Measurements from ENCODE around the gene BLOC1S1. TPM values are rescaled to one million over a fixed set of nuclear protein-coding genes. Genes with fewer than 3 reads are reported as not detected.

Gene BLOC1S1
- total RNA-seq, 1 experiment from 2014 or later: 85.5 TPM

- no peak for TF ChIP-seq ZBTB33 (IDR thresholded peaks at IDR 0.05; ENCODE audit: extremely low read depth, insufficient replicate concordance, low read length)
- TF ChIP-seq SP1 (IDR thresholded peaks at IDR 0.05; ENCODE audit: low read depth): no peak
Observed at GRCh38 chr12:55685671-55686070, 30.2 kb upstream of the BLOC1S1 start (continued).

- Histone ChIP-seq H3K4me3 (replicated peaks in 1 of 2; ENCODE audit: low read depth in 1 of 2, low read length in 2 of 2) (no peak overlapping the region), H3K9me2 (ENCODE audit: insufficient read depth) (no peaks in the 10 kb centered on the region), H2AFZ (ENCODE audit: low read depth, low read length, poor library complexity, severe bottlenecking) (no peak overlapping the region), H3K27me3 (ENCODE audit: insufficient read depth, low read length) (no peaks in the 10 kb centered on the region), H4K20me1 (ENCODE audit: insufficient read depth) (no peaks in the 10 kb centered on the region), H3K79me2 (ENCODE audit: insufficient read depth, low read length) (0 out of 2 replicates have a peak, but pooled peaks cover 5% of the 10 kb centered on the region), H3K4me1 (ENCODE audit: control insufficient read depth in 1 of 2, insufficient read depth in 2 of 2, low read length in 2 of 2) (peaks cover 4 to 15% of the 10 kb centered on the region in 2 experiments; a peak in 3 of 4 replicates), H3K36me3 (ENCODE audit: control insufficient read depth in 1 of 2, insufficient read depth in 2 of 2, low read length in 2 of 2) (no peaks in the 10 kb centered on the region), H3K9ac (ENCODE audit: low read length) (no peak overlapping the region), H3K27ac (ENCODE audit: low read depth, low read length) (no peak overlapping the region), H3K9me3 (ENCODE audit: control insufficient read depth in 1 of 2, insufficient read depth in 1 of 2, low read depth in 1 of 2, low read length in 2 of 2) (no peaks in the 10 kb centered on the region), H3K4me2 (ENCODE audit: low read length) (no peak overlapping the region)
- no TSS peak for BruUV-seq (replicated peaks)
- no peak for TF ChIP-seq EZH2 (IDR thresholded peaks at IDR 0.05)
- no peak for TF ChIP-seq REST (IDR thresholded peaks at IDR 0.05; ENCODE audit: low read depth)
- TF ChIP-seq JUND (IDR thresholded peaks at IDR 0.05): no peak
- TF ChIP-seq ELF1 (IDR thresholded peaks at IDR 0.05; ENCODE audit: borderline replicate concordance, low read depth): no peak
- no peak for TF ChIP-seq SRF (IDR thresholded peaks at IDR 0.05; ENCODE audit: low read depth)
- no peak for TF ChIP-seq EGR1 (IDR thresholded peaks at IDR 0.05; ENCODE audit: low read depth)
- no peak for TF ChIP-seq RAD21 (IDR thresholded peaks at IDR 0.05; ENCODE audit: low read depth)
- TF ChIP-seq CBX3 (IDR thresholded peaks at IDR 0.05; ENCODE audit: low read depth): no peak
- no peak for TF ChIP-seq CEBPB (IDR thresholded peaks at IDR 0.05; ENCODE audit: low read depth)
- TF ChIP-seq POLR2A (IDR thresholded peaks at IDR 0.05; ENCODE audit: borderline replicate concordance, extremely low read depth, insufficient read depth, insufficient read length): no peak
- TF ChIP-seq YY1 (IDR thresholded peaks at IDR 0.05; ENCODE audit: extremely low read depth, insufficient replicate concordance, low read depth, low read length): no peak
- no peak for ATAC-seq
- ChIA-PET POLR2A (no interaction called here), CTCF (no interaction called here), RAD21 (ENCODE audit: low non-redundant PET in 1 of 2, low total read pairs in 2 of 2, uncharacterized antibody in 2 of 2, unreplicated experiment in 2 of 2) (no interaction called here)
- intact Hi-C loops (cut with micrococcal nuclease): no loop called here
- no peak for DNase-seq (ENCODE audit: low read depth, low spot score)
Observed at GRCh38 chr12:55686366-55687010, 29.4 kb upstream of the BLOC1S1 start.
